ENCODE measurements around the gene NPR2.

DNA sequence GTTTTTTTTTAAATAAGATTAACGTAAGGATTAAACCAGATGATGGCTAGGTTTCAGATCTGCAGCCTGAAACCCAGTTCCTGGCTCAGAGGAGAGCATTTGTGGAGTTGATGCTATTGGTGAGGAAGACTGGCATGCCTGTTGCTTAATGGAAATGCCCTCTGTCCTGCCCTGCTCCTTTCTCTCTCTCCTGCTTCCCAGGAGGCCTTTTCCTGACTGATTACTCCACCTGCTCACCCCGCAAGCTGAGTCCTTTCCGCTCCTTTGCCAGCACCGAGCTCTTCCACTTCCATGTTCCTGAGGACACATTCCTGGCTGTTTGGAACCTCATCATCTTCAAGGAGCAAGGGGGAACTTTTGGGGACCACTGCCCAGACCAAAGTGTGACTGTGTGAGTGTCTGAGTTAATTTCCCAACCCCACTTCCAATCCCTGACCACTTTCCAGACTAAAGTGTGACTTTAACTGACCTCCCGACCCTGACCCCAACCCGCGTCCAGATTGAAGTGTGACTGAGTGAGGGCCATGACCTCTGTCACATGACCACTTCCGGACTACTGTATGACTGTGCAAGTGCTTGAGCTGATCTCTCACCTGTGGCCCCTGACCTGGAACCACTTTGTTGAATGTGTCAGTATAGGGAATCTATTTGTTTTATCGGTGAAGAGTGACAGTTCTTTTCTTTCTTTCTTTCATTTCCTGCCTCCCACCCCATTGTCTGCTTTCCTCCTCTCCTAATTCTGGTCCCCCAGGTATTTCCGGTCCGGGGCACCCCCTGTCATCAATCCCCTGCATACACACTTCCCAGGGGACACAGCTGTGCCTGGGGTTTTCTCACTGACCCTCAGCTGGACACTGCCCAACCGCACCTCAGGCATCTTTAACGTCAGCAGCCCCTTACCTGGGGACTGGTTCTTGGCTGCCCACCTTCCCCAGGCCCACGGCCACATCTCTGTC is 43.1 kb downstream of the NPR2 start:
- TF ChIP-seq, protein P1, sequence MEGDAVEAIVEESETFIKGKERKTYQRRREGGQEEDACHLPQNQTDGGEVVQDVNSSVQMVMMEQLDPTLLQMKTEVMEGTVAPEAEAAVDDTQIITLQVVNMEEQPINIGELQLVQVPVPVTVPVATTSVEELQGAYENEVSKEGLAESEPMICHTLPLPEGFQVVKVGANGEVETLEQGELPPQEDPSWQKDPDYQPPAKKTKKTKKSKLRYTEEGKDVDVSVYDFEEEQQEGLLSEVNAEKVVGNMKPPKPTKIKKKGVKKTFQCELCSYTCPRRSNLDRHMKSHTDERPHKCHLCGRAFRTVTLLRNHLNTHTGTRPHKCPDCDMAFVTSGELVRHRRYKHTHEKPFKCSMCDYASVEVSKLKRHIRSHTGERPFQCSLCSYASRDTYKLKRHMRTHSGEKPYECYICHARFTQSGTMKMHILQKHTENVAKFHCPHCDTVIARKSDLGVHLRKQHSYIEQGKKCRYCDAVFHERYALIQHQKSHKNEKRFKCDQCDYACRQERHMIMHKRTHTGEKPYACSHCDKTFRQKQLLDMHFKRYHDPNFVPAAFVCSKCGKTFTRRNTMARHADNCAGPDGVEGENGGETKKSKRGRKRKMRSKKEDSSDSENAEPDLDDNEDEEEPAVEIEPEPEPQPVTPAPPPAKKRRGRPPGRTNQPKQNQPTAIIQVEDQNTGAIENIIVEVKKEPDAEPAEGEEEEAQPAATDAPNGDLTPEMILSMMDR (IDR thresholded peaks at IDR 0.05): no peak
- TF ChIP-seq POLR2A (IDR thresholded peaks at IDR 0.05): no peak
